ENCODE data around the gene IFNA4.
A peak's percentile ranks its signal among the peaks of the same experiment; 100 is the strongest.
"Not testable (repeated sequence)": the region's sequence is repeated elsewhere in the genome, so short reads cannot be mapped to it uniquely, and the experiment has no call there.

The IFNA4 gene

DNA sequence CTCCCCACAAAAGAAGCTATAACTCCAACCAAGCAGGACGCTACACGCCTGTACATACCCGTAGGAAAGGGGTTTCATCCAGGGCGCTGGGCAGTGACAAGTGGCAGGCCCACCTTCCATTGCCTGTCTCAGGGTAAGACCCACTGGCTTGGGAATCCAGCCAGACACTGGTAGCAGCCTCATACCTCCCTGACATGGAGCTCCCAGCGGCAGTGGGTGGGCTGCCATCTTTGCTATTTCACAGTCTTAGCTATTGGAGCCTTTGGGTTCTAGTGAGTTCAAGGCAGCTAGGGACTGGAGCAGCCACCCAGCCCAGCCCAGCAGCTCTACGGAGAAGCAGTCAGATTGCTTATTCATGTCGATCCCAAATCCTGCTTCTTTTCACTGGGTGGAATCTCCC lies 22.9 kb upstream of the IFNA4 start:
- no peaks in the 10 kb centered on the region for H4K20me1 ChIP-seq
- H3K27me3 ChIP-seq = no peaks in the 10 kb centered on the region
- no peaks in the 10 kb centered on the region for H3K9me3 ChIP-seq
- H3K4me1 ChIP-seq = no peaks in the 10 kb centered on the region
- H3K4me2 ChIP-seq = no peak overlapping the region
- no peaks in the 10 kb centered on the region for H3K36me3 ChIP-seq
- TF ChIP-seq Cebpa-rat (IDR thresholded peaks at IDR 0.05) = no peak
- no peak overlapping the region for H3K27ac ChIP-seq
- H3K9ac ChIP-seq = no peak overlapping the region
- no peak overlapping the region for H3K4me3 ChIP-seq

DNA sequence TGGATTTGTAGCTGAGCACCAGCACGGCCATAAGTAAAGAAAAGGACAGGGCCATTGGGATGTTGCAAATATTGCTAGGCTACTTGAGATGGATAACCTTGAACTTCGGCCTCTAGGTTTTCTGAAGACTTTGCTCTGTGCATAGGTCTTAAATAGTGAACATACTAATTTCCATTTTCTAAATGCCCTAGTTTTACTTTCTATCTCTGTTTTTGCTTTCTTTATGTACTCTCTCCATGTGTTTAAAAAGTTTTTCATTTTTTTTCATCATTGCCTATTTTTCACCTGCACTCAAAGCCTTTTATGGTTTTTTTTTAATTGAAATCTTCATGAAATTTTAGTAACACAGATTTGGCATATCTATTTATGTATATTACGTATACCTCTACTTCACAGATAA lies 19.7 kb upstream of the IFNA4 start, which contains the start of gene IFNA10:
Gene IFNA10, minus strand, starts transcription at position 101 of the 400 bp plus-strand sequence. Its CDS starts 46 bp downstream, at position 55.
- not testable (repeated sequence) for H3K27ac ChIP-seq, H3K36me3 ChIP-seq, H3K9me3 ChIP-seq, H3K9ac ChIP-seq, H4K20me1 ChIP-seq, H3K4me2 ChIP-seq, H3K4me1 ChIP-seq, H3K27me3 ChIP-seq, H3K4me3 ChIP-seq

DNA sequence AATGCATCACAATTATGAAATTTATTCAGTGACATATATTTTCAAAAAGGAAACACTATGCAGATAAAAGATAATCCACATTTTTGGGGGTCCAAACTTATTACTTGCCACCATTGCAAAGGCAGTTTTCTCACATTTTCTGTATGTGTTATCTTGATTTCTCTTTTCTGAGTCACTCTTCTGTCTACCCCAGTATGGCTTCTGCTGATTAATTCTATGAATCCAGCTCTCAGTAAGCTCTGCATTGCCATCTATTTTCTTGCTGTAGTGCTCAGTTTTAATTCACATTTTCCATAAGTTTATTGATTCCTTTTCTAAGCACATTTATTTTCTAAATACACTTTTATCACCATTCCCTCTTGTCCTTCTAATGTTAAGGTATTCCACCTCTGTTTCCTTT lies 17.8 kb upstream of the IFNA4 start:
- H3K9ac ChIP-seq = no peak overlapping the region
- no peaks in the 10 kb centered on the region for H4K20me1 ChIP-seq
- no peaks in the 10 kb centered on the region for H3K27me3 ChIP-seq
- no peaks in the 10 kb centered on the region for H3K4me1 ChIP-seq
- no peak overlapping the region for H3K4me3 ChIP-seq
- H3K36me3 ChIP-seq = no peaks in the 10 kb centered on the region
- no peak overlapping the region for H3K4me2 ChIP-seq
- TF ChIP-seq Cebpa-rat (IDR thresholded peaks at IDR 0.05) = no peak
- peaks cover 5% of the 10 kb centered on the region; the same call in 1 of the 2 replicates for H3K9me3 ChIP-seq
- no peak overlapping the region for H3K27ac ChIP-seq

DNA sequence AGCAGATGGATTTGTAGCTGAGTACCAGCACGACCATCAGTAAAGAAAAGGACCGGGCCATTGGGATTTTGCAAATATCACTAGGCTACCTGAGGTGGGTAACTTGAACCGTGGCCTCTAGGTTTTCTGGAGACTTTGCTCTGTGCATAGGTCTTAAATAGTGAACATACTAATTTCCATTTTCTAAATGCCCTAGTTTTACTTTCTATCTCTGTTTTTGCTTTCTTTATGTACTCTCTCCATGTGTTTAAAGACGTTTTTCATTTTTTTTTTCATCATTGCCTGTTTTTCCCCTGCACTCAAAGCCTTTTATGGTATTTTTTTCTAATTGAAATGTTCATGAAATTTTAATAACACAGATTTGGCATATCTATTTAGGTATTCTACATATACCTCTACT lies 14.7 kb upstream of the IFNA4 start, which contains the start of gene IFNA7:
Gene IFNA7, minus strand, starts transcription at position 101 of the 400 bp plus-strand sequence. Its CDS starts 40 bp downstream, at position 61.
- not testable (repeated sequence) for H3K4me2 ChIP-seq, H4K20me1 ChIP-seq, H3K36me3 ChIP-seq, H3K9me3 ChIP-seq, H3K27me3 ChIP-seq, H3K4me1 ChIP-seq, H3K9ac ChIP-seq, H3K4me3 ChIP-seq, H3K27ac ChIP-seq

DNA sequence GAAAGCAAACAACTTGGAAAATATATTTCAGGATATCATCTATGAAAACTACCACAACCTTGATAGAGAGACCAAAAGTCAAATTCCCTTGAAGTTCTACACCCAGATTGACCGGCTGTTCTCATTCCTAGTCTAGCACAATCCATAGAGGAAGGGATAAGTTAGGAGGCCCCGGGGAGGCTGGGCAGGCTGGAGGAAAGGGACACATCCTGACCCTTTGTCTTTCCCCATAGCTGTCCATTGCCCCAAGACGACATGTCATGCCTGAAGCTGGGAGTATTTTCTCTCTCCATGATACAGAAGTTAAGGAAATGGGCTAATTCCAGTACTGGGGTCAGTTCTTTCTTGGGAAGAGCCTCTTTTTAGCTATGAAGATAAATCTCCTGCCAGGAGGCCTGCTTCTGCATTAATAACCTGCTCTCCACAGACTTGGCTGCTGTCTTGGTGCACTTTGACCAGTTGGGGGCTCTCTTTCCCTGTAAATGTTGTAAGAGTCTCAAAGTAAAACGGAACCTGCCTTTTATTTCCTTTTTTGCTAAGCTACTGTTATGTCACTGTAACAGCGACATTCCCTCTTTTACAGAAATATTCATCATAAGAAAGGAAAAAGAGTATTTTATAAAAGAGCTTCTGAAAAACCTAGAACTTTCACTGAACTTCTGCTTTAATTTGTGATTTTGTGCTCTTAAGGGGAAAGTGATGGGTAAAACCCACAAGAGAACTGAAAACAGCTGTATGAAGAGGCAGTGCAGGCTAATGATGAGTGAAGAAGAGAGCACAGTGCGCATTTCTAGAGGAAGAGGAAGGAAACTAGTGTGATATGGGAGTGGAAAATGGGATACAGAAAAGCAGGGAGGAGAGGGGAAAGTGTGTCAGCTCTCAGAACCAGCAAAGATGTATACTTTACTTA lies 7.7 kb upstream of the IFNA4 start:
- H3K36me3 ChIP-seq, H3K9me3 ChIP-seq, H3K27me3 ChIP-seq, H3K27ac ChIP-seq, H3K4me3 ChIP-seq, H3K4me1 ChIP-seq, H3K9ac ChIP-seq, H4K20me1 ChIP-seq: not testable (repeated sequence)
- H3K4me2 ChIP-seq = peak overlapping the region; percentile 12; the same call in 1 of the 2 replicates

DNA sequence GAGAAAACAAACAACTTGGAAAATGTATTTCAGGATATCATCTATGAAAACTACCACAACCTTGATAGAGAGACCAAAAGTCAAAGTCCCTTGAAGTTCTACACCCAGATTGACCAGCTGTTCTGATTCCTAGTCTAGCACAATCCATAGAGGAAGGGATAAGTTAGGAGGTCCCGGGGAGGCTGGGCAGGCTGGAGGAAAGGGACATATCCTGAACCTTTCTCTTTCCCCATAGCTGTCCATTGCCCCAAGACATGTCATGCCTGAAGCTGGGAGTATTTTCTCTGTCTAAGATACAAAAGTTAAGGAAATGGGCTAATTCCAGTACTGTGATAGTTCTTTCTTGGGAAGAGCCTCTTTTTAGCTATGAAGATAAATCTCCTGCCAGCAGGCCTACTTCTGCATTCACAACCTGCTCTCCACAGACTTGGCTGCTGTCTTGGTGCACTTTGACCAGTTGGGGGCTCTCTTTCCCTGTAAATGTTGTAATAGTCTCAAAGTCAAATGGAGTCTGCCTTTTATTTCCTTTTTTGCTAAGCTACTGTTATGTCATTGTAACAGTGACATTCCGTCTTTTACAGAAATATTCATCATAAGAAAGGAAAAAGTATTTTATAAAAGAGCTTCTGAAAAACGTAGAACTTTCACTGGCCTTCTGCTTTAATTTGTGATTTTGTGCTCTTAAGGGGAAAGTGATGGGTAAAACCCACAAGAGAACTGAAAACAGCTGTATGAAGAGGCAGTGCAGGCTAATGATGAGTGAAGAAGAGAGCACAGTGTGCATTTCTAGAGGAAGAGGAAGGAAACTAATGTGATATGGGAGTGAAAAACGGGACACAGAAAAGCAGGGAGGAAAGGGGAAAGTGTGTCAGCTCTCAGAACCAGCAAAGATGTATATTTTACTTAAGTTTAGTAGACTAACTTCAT lies 4.3 kb downstream of the IFNA4 start:
- H4K20me1 ChIP-seq, H3K4me1 ChIP-seq, H3K27me3 ChIP-seq, H3K9me3 ChIP-seq, H3K4me2 ChIP-seq, H3K27ac ChIP-seq, H3K9ac ChIP-seq, H3K4me3 ChIP-seq, H3K36me3 ChIP-seq: not testable (repeated sequence)

DNA sequence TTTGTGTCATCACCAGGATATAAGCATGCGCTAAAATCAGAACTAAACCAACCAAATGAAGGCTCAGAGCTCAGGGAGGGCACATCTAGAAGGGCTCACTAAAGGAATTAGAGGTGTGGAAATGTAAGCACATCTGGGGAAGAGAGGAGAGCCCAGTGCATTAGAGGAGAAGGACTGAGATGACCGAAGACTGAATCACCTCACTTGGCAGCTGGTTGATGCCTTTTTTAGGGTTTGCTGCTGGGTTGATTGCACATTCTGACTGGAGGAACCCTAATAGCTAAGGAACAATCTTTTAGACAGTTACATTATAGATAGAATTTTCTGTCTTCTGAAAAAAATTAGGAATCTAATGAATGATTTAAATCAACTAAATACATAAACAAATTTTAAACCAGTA lies 12.7 kb downstream of the IFNA4 start:
- no peak for TF ChIP-seq Cebpa-rat (IDR thresholded peaks at IDR 0.05)
- Histone ChIP-seq H3K4me2 (no peak overlapping the region), H3K9me3 (no peaks in the 10 kb centered on the region), H3K27ac (no peak overlapping the region), H3K4me3 (no peak overlapping the region), H3K4me1 (no peaks in the 10 kb centered on the region), H3K27me3 (no peaks in the 10 kb centered on the region), H3K36me3 (no peaks in the 10 kb centered on the region), H3K9ac (no peak overlapping the region), H4K20me1 (no peaks in the 10 kb centered on the region)

DNA sequence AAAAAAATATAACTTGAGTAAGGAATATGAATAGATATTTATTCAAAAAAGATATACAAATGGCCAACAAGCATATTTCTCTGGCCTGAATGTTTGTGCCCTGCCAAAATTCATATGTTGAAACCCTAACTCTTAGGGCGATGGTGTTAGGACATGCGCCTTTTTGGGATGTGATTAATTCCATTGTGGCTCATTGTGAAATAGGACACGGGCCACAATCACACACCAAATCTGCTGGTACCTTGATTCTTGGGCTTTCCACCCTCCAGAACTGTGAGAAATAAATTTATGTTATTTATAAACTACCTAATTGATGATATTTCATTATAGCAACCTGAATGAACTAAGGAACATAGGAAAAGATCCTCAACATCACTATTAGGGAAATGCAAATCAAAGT lies 15.2 kb downstream of the IFNA4 start:
- no peak overlapping the region for H3K27ac ChIP-seq
- H3K9me3 ChIP-seq = no peaks in the 10 kb centered on the region
- no peaks in the 10 kb centered on the region for H3K4me1 ChIP-seq
- no peak overlapping the region for H3K9ac ChIP-seq
- no peak overlapping the region for H3K4me2 ChIP-seq
- H3K4me3 ChIP-seq = no peak overlapping the region
- TF ChIP-seq Cebpa-rat (IDR thresholded peaks at IDR 0.05) = no peak
- H3K36me3 ChIP-seq = no peaks in the 10 kb centered on the region
- no peaks in the 10 kb centered on the region for H3K27me3 ChIP-seq
- H4K20me1 ChIP-seq = no peaks in the 10 kb centered on the region

DNA sequence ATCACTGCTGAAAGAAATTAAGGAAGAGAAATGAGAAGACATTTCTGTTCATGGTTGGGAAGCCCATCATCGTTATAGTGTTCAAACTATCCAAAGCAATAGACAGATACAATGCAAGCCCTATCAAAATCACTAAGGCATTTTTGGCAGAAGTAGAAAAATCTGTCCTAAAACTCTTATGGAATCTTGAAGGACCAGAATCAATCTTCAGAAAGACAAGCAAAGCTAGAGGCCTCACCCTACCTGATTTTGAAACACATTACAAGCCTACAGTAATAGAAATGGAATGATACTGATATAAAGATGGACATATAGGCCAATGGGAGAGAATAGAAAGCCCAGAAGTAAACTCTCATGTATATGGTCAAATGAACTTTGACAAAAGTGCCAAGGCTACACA lies 16.0 kb downstream of the IFNA4 start:
- no peak overlapping the region for H3K27ac ChIP-seq
- H3K9me3 ChIP-seq = no peaks in the 10 kb centered on the region
- no peaks in the 10 kb centered on the region for H3K4me1 ChIP-seq
- H4K20me1 ChIP-seq = no peaks in the 10 kb centered on the region
- H3K27me3 ChIP-seq = no peaks in the 10 kb centered on the region
- H3K4me3 ChIP-seq = no peak overlapping the region
- no peaks in the 10 kb centered on the region for H3K36me3 ChIP-seq
- no peak for TF ChIP-seq Cebpa-rat (IDR thresholded peaks at IDR 0.05)
- no peak overlapping the region for H3K4me2 ChIP-seq
- no peak overlapping the region for H3K9ac ChIP-seq

DNA sequence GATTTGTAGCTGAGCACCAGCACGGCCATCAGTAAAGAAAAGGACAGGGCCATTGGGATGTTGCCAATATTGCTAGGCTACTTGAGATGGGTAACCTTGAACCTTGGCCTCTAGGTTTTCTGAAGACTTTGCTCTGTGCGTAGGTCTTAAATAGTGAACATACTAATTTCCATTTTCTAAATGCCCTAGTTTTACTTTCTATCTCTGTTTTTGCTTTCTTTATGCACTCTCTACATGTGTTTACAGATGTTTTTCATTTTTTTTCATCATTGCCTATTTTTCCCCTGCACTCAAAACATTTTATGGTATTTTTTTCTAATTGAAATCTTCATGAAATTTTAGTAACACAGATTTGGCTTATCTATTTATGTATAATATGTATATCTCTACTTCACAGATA lies 20.8 kb downstream of the IFNA4 start, which contains the start of gene IFNA21:
Gene IFNA21, minus strand, starts transcription at position 101 of the 400 bp plus-strand sequence. Its CDS starts 48 bp downstream, at position 53.
- H3K27me3 ChIP-seq, H4K20me1 ChIP-seq, H3K4me3 ChIP-seq, H3K4me1 ChIP-seq, H3K9ac ChIP-seq, H3K4me2 ChIP-seq, H3K27ac ChIP-seq, H3K36me3 ChIP-seq: not testable (repeated sequence)
- peaks cover 16% of the 10 kb centered on the region for H3K9me3 ChIP-seq
